KMS-11 (cell line): Measurements from ENCODE around the gene PNKP.

Experiments used
- H2AFZ ChIP-seq: fragments of 200-600 bp; sonication (generic); 2 replicates; pipeline ENCODE4 v1.6.1; 2016; ENCODE audit warnings: antibody characterized with exemption, mixed run types, low read depth
- H3K27ac ChIP-seq: fragments of 200-600 bp; sonication (generic); 2 replicates; pipeline ENCODE4 v1.6.1; 2016; ENCODE audit warnings: mild to moderate bottlenecking, mixed run types
- H3K27me3 ChIP-seq: fragments of 200-600 bp; sonication (generic); 2 replicates; pipeline ENCODE4 v1.6.1; 2017; ENCODE audit warnings: mild to moderate bottlenecking, low read depth, mixed run types, moderate library complexity; ENCODE audit not compliant: insufficient read depth
- H3K36me3 ChIP-seq: fragments of 200-600 bp; sonication (generic); 2 replicates; pipeline ENCODE4 v1.6.1; 2017; ENCODE audit warnings: mild to moderate bottlenecking, mixed run types; ENCODE audit not compliant: insufficient read depth
- H3K4me1 ChIP-seq: fragments of 200-600 bp; sonication (generic); 2 replicates; pipeline ENCODE4 v1.6.1; 2016; ENCODE audit warnings: mild to moderate bottlenecking, low read depth, mixed run types; ENCODE audit not compliant: poor library complexity, severe bottlenecking
- H3K4me2 ChIP-seq: fragments of 200-600 bp; sonication (generic); 2 replicates; pipeline ENCODE4 v1.7.0; 2016; ENCODE audit warnings: mild to moderate bottlenecking, mixed run types
- H3K4me3 ChIP-seq: fragments of 200-600 bp; sonication (generic); IDR thresholded peaks from 2 replicates; pipeline ENCODE4 v1.6.1; 2017; ENCODE audit warnings: low read depth, low read length, mixed read lengths; ENCODE audit not compliant: insufficient read depth
- H3K79me2 ChIP-seq: fragments of 200-600 bp; sonication (generic); 2 replicates; pipeline ENCODE4 v1.6.1; 2016; ENCODE audit warnings: low read depth, mixed run types; ENCODE audit not compliant: insufficient read depth
- H3K9ac ChIP-seq: fragments of 200-600 bp; sonication (generic); 2 replicates; pipeline ENCODE4 v1.6.1; 2016; ENCODE audit warnings: mild to moderate bottlenecking, mixed run types
- H4K20me1 ChIP-seq: fragments of 200-600 bp; sonication (generic); 2 replicates; pipeline ENCODE4 v1.6.1; 2016; ENCODE audit warnings: mild to moderate bottlenecking, mixed run types; ENCODE audit not compliant: insufficient read depth
- CTCF ChIP-seq: fragments of 200-600 bp; sonication (generic); conservative IDR thresholded peaks from 2 replicates; pipeline ENCODE4 v1.6.1; 2017; ENCODE audit warnings: low read depth, mild to moderate bottlenecking, antibody characterized with exemption, low read length, moderate library complexity, mixed read lengths

PNKP gene

GRCh38 chr19:49875177-49875576 lies 7.8 kb upstream of the PNKP start:
- Histone ChIP-seq H3K36me3 (no peaks in the 10 kb centered on the region), H3K4me3 (no peak overlapping the region), H3K9ac (peak overlapping the region; percentile 94; the same call in 1 of the 2 replicates), H3K4me2 (peak overlapping the region; percentile 81), H3K27me3 (no peaks in the 10 kb centered on the region), H3K27ac (peak overlapping the region; percentile 94; the same call in 1 of the 2 replicates), H3K4me1 (peaks cover 28% of the 10 kb centered on the region), H2AFZ (no peak overlapping the region), H3K79me2 (peaks cover 23% of the 10 kb centered on the region), H4K20me1 (no peaks in the 10 kb centered on the region)
- TF ChIP-seq CTCF, result no peak

GRCh38 chr19:49874503-49875157 lies 7.3 kb upstream of the PNKP start:
- H2AFZ ChIP-seq, result no peak overlapping the region
- H4K20me1 ChIP-seq, result no peaks in the 10 kb centered on the region
- H3K4me2 ChIP-seq, result peak overlapping the region; percentile 81; the same call in 1 of the 2 replicates
- TF ChIP-seq CTCF, result no peak
- H3K27ac ChIP-seq, result no peak overlapping the region; the same call in 1 of the 2 replicates
- H3K4me1 ChIP-seq, result peaks cover 30% of the 10 kb centered on the region
- no peak overlapping the region for H3K4me3 ChIP-seq
- no peaks in the 10 kb centered on the region for H3K27me3 ChIP-seq
- H3K36me3 ChIP-seq, result no peaks in the 10 kb centered on the region
- H3K79me2 ChIP-seq, result peaks cover 23% of the 10 kb centered on the region
- H3K9ac ChIP-seq, result no peak overlapping the region

- Histone ChIP-seq H4K20me1 (no peaks in the 10 kb centered on the region), H2AFZ (no peak overlapping the region)
Measured at GRCh38 chr19:49873834-49874233, 6.5 kb upstream of the PNKP start.

GRCh38 chr19:49873129-49873521 lies 5.7 kb upstream of the PNKP start:
- Histone ChIP-seq H3K27me3 (no peaks in the 10 kb centered on the region), H3K9ac (no peak overlapping the region), H3K79me2 (peaks cover 23% of the 10 kb centered on the region), H3K4me1 (peaks cover 28% of the 10 kb centered on the region), H3K36me3 (no peaks in the 10 kb centered on the region), H2AFZ (no peak overlapping the region), H3K4me3 (no peak overlapping the region), H3K27ac (no peak overlapping the region), H4K20me1 (no peaks in the 10 kb centered on the region), H3K4me2 (no peak overlapping the region)
- no peak for TF ChIP-seq CTCF

More at GRCh38 chr19:49873834-49874233, 6.5 kb upstream of the PNKP start:
- Histone ChIP-seq H3K27ac (no peak overlapping the region), H3K4me2 (no peak overlapping the region), H3K9ac (no peak overlapping the region), H3K4me3 (no peak overlapping the region), H3K27me3 (no peaks in the 10 kb centered on the region), H3K36me3 (no peaks in the 10 kb centered on the region), H3K4me1 (peaks cover 27% of the 10 kb centered on the region), H3K79me2 (peaks cover 23% of the 10 kb centered on the region)
- no peak for TF ChIP-seq CTCF
